Endothelial cell of umbilical vein (primary cell): ENCODE data around the gene RLF. TPM values are rescaled to one million over a fixed set of nuclear protein-coding genes. Genes with fewer than 3 reads are reported as not detected.

Source experiments
- BruUV-seq: library from RNA; stranded (reverse); fragments of 400-500 nt; replicated peaks from 2 replicates; lab custom pipeline; 2021; lab: Mats Ljungman, UMichigan
- CTCF ChIA-PET: fragments of 300-600, 350-600 bp; sonication (Branson Sonifier 250); formaldehyde crosslinking; loops from one replicate; lab custom pipeline; 2021; ENCODE audit warnings: antibody characterized with exemption, inconsistent platforms; lab: Charles Lee
- POLR2A ChIA-PET: fragments of 300-600, 350-600 bp; sonication (Branson Sonifier 250); formaldehyde crosslinking; loops from one replicate; lab custom pipeline; 2021; ENCODE audit warnings: antibody characterized with exemption, inconsistent platforms; lab: Charles Lee
- DNase-seq: peaks from one replicate; pipeline ENCODE4 v3.0.0-alpha.2; 2011; ENCODE audit warnings: low read depth, low spot score
- FAIRE-seq: peaks from 2 replicates; lab custom pipeline; 2011; peaks lifted over from hg19 to GRCh38; lab: Jason Lieb, UNC
- H2AFZ ChIP-seq: 2 replicates; pipeline ENCODE4 v1.6.0; 2012; ENCODE audit warnings: low read depth, low read length, control low read depth, inconsistent platforms
- H3K27ac ChIP-seq: 2 replicates; pipeline ENCODE4 v1.5.1; 2011; ENCODE audit warnings: low read depth, mild to moderate bottlenecking, control low read depth, low read length, moderate library complexity; ENCODE audit not compliant: insufficient read depth
- H3K27me3 ChIP-seq, 2 experiments: 2 replicates each; pipeline versions ENCODE4 v1.6.0 to v1.6.1; 2011; ENCODE audit warnings: low read length in 2 of 2, mixed read lengths in 1 of 2; ENCODE audit not compliant: control insufficient read depth in 2 of 2, insufficient read depth in 2 of 2
- H3K36me3 ChIP-seq, 2 experiments: 2 replicates in 1 of 2; 3 replicates in 1 of 2; pipeline ENCODE4 v1.5.1; 2011; ENCODE audit warnings: low read length in 2 of 2, mild to moderate bottlenecking in 1 of 2, moderate library complexity in 1 of 2; ENCODE audit not compliant: control insufficient read depth in 2 of 2, insufficient read depth in 2 of 2; ENCODE audit errors: extremely low read depth in 1 of 2
- H3K4me1 ChIP-seq: 3 replicates; pipeline ENCODE4 v1.5.1; 2011; ENCODE audit warnings: mild to moderate bottlenecking, low read length; ENCODE audit not compliant: control insufficient read depth, insufficient read depth; ENCODE audit errors: extremely low read depth
- H3K4me2 ChIP-seq: 2 replicates; pipeline ENCODE4 v1.6.1; 2011; ENCODE audit warnings: low read length, control low read depth, mixed read lengths; ENCODE audit not compliant: insufficient read depth
- H3K4me3 ChIP-seq, 3 experiments: fragments of 200-600 bp in 1 of 3; sonication (generic), shearing (Covaris generic) in 1 of 3; replicated peaks in 1 of 3; 2 replicates each; pipeline ENCODE4 v1.5.1; 2011 to 2016; ENCODE audit warnings: control low read depth in 3 of 3, low read length in 3 of 3, mild to moderate bottlenecking in 2 of 3, inconsistent platforms in 1 of 3, low read depth in 1 of 3, moderate library complexity in 1 of 3; ENCODE audit not compliant: insufficient read depth in 1 of 3
- H3K79me2 ChIP-seq: 2 replicates; pipeline ENCODE4 v1.6.0; 2012; ENCODE audit warnings: low read length, inconsistent platforms; ENCODE audit not compliant: control insufficient read depth, insufficient read depth
- H3K9ac ChIP-seq: replicated peaks from 2 replicates; pipeline ENCODE3; 2011; ENCODE audit warnings: low read length, control low read depth; ENCODE audit not compliant: insufficient read depth; ENCODE audit errors: extremely low read depth
- H3K9me1 ChIP-seq: replicated peaks from 3 replicates; pipeline ENCODE4 v1.6.0; 2011; ENCODE audit warnings: mild to moderate bottlenecking, low read length; ENCODE audit not compliant: control insufficient read depth, insufficient read depth; ENCODE audit errors: extremely low read depth
- H3K9me3 ChIP-seq: replicated peaks from 2 replicates; pipeline ENCODE4 v1.5.1; 2012; ENCODE audit warnings: low read length, inconsistent platforms; ENCODE audit not compliant: control insufficient read depth, insufficient read depth
- H4K20me1 ChIP-seq: replicated peaks from 2 replicates; pipeline ENCODE3; 2011; ENCODE audit warnings: mild to moderate bottlenecking, low read length; ENCODE audit not compliant: control insufficient read depth, insufficient read depth; ENCODE audit errors: extremely low read depth
- EZH2 ChIP-seq: IDR thresholded peaks from 2 replicates; pipeline ENCODE4 v1.6.1; 2012; ENCODE audit warnings: borderline replicate concordance, low read depth, mild to moderate bottlenecking, moderate library complexity, low read length, inconsistent platforms; ENCODE audit not compliant: severe bottlenecking
- FOS ChIP-seq: IDR thresholded peaks from 2 replicates; pipeline ENCODE4 v1.6.1; 2011; ENCODE audit warnings: mild to moderate bottlenecking, low read length, moderate library complexity, borderline replicate concordance; ENCODE audit not compliant: insufficient read depth
- GATA2 ChIP-seq: IDR thresholded peaks from 2 replicates; pipeline ENCODE4 v1.7.0; 2011; ENCODE audit warnings: low read depth, mild to moderate bottlenecking, moderate library complexity, mixed read lengths, low read length; ENCODE audit not compliant: insufficient read length, insufficient read depth
- JUN ChIP-seq: IDR thresholded peaks from 2 replicates; pipeline ENCODE4 v1.6.1; 2011; ENCODE audit warnings: borderline replicate concordance, low read depth; ENCODE audit not compliant: insufficient read length, insufficient read depth
- MYC ChIP-seq: IDR thresholded peaks from one replicate; pipeline ENCODE4 v1.6.1; 2011; ENCODE audit warnings: mild to moderate bottlenecking, low read depth, low read length
- POLR2A ChIP-seq: IDR thresholded peaks from 2 replicates; pipeline ENCODE4 v1.6.1; 2012; ENCODE audit warnings: low read depth, mild to moderate bottlenecking, control low read depth, low read length
- POLR2AphosphoS5 ChIP-seq: IDR thresholded peaks from 2 replicates; pipeline ENCODE4 v1.6.1; 2012; ENCODE audit warnings: low read depth, mild to moderate bottlenecking, control low read depth, low read length, moderate library complexity; ENCODE audit not compliant: insufficient read depth
- dilution Hi-C: fragments of 300-500 bp; cut with MboI; formaldehyde crosslinking; loops from one replicate; pipeline ENCODE4 v1.15.0; 2019; ENCODE audit warnings: low sequenced_read_pairs; ENCODE audit not compliant: extremely low pct_ligation_motif_present
- intact Hi-C: fragments of 100-400 bp; cut with micrococcal nuclease; formaldehyde crosslinking; loops from one replicate; pipeline ENCODE4 v1.10.0; 2022
- polyA plus RNA-seq, 4 experiments: library from polyadenylated mRNA; depleted of rRNA in 3 of 4; stranded (reverse) in 3 of 4; unstranded in 1 of 4; fragments of >200 nt; gene quantifications; 2 replicates each; pipeline versions ENCODE4 v1.2.1 to v1.2.3, GENCODE V29; 2011 to 2012; ENCODE audit warnings: missing spikeins in 1 of 4
- total RNA-seq: library from RNA; stranded (reverse); gene quantifications from 2 replicates; pipeline ENCODE4 v1.2.3, GENCODE V29; 2021
- TF ChIP-seq, protein P1 (sequence below): IDR thresholded peaks from 2 replicates; pipeline ENCODE4 v1.6.1; 2011; ENCODE audit not compliant: insufficient read depth, insufficient read length
- TF ChIP-seq, protein P2 (sequence below), 2 donors: IDR thresholded peaks; 1 replicate in 1 of 2; 2 replicates in 1 of 2; pipeline ENCODE4 v1.5.1; 2011; ENCODE audit warnings: low read length in 2 of 2, mild to moderate bottlenecking in 2 of 2, moderate library complexity in 2 of 2, control low read depth in 1 of 2, inconsistent platforms in 1 of 2, low read depth in 1 of 2; ENCODE audit not compliant: insufficient read depth in 1 of 2; ENCODE audit errors: extremely low read depth in 1 of 2

RLF gene
- total and polyA plus RNA-seq, 2 donors (not counting 3 experiments of a cell fraction or from before 2014, with no cell fraction given), result 2.7 to 9.4 TPM

DNA sequence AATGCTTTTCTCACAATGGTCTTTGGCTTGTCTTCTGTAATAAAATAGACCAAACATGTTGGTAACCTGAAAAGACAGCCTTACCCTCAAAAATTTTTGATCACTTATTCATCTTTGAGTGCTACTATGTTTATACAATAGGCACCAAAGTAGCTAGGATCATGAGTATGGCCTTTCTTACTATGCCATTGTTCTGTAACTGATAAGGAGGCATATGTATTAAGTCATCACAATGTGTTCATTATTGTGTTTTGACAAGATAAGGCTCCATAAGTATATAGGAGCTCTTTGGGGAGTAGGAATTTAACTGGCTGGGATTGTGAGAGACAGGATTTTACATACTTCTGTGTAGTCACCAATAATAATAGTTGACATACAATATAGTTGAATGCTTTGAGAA is 87.2 kb downstream of the RLF start:
- H2AFZ ChIP-seq, result no peak overlapping the region
- BruUV-seq, result no TSS peak
- no peaks in the 10 kb centered on the region for H3K27me3 ChIP-seq
- H3K79me2 ChIP-seq, result no peaks in the 10 kb centered on the region
- CTCF ChIA-PET, result interaction anchor here (0.9 to 1.3 kb wide), 3 partner anchors 10 to 104 kb away, joined by 3 to 5 read pairs (median 5); partner anchors contain the start of gene ZMPSTE24
- POLR2A ChIA-PET, result interaction anchor here (0.6 kb wide), 1 partner anchor 18 kb away, joined by 4 read pairs; no protein-coding TSS in a partner anchor
- no peak overlapping the region for H3K9ac ChIP-seq
- no peaks in the 10 kb centered on the region for H3K36me3 ChIP-seq
- H3K4me3 ChIP-seq, result no peak overlapping the region
- intact Hi-C loops (no loop called here), dilution Hi-C loops (no loop called here)
- TF ChIP-seq GATA2 (peak; percentile 76), POLR2A (no peak), POLR2AphosphoS5 (peak; percentile 24), EZH2 (no peak), JUN (peak; percentile 72), FOS (peak; percentile 24), MYC (no peak)
- TF ChIP-seq, protein P1, sequence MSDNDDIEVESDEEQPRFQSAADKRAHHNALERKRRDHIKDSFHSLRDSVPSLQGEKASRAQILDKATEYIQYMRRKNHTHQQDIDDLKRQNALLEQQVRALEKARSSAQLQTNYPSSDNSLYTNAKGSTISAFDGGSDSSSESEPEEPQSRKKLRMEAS, result no peak
- TF ChIP-seq, protein P2, sequence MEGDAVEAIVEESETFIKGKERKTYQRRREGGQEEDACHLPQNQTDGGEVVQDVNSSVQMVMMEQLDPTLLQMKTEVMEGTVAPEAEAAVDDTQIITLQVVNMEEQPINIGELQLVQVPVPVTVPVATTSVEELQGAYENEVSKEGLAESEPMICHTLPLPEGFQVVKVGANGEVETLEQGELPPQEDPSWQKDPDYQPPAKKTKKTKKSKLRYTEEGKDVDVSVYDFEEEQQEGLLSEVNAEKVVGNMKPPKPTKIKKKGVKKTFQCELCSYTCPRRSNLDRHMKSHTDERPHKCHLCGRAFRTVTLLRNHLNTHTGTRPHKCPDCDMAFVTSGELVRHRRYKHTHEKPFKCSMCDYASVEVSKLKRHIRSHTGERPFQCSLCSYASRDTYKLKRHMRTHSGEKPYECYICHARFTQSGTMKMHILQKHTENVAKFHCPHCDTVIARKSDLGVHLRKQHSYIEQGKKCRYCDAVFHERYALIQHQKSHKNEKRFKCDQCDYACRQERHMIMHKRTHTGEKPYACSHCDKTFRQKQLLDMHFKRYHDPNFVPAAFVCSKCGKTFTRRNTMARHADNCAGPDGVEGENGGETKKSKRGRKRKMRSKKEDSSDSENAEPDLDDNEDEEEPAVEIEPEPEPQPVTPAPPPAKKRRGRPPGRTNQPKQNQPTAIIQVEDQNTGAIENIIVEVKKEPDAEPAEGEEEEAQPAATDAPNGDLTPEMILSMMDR (IDR thresholded peaks at IDR 0.05; ENCODE audit: extremely low read depth in 1 of 2, insufficient read depth in 1 of 2, low read depth in 1 of 2, low read length in 2 of 2), result no peak
- H3K9me3 ChIP-seq, result no peaks in the 10 kb centered on the region
- DNase-seq (peak; percentile 82), FAIRE-seq (peak; percentile 46)
- no peaks in the 10 kb centered on the region for H3K9me1 ChIP-seq
- peaks cover 20% of the 10 kb centered on the region for H3K4me1 ChIP-seq
- peak overlapping the region; percentile 42 for H3K4me2 ChIP-seq
- peak overlapping the region; percentile 61 for H3K27ac ChIP-seq
- no peaks in the 10 kb centered on the region for H4K20me1 ChIP-seq
